ENCODE measurements around the gene MAOA. TPM values are rescaled to one million over a fixed set of nuclear protein-coding genes. Genes with fewer than 3 reads are reported as not detected.

Gene MAOA
- total and polyA plus RNA-seq, 9 of the 15 experiments (the other 6 are each of a cell fraction or from before 2014, with no cell fraction given) = 0.68 to 2.7 (median 1.9) TPM

DNA sequence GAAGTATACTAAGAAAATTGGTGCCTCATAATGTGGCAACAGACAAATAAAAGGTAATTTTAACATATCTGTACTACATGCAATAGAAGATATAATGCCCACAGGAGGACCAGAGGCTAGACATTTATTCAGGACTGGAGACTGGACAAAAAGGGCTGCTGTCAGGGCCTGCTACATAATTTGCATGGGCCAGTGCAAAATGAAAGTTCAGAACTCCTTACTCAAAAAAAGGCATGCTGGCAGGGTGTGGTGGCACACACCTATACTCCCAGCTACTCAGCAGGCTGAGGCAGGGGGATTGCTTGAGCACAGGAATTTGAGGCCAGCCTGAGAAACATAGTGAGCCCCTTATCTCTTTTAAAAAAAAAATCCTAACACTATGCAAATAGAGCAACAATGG is 12.4 kb upstream of the MAOA start:
- POLR2A ChIA-PET = interaction anchor here (0.6 kb wide), 1 partner anchor 84 kb away, joined by 3 read pairs; no protein-coding TSS in a partner anchor
- DNase-seq (ENCODE audit: extremely low read depth in 1 of 4, low spot score in 3 of 4) (no peak), FAIRE-seq (no peak), ATAC-seq (no peak)
- in situ Hi-C loops (cut with MboI) (no loop called here), intact Hi-C loops (cut with micrococcal nuclease) (no loop called here)
- H2AFZ ChIP-seq (ENCODE audit: low read depth, low read length) = no peak overlapping the region
- no peaks in the 10 kb centered on the region for H4K20me1 ChIP-seq (replicated peaks; ENCODE audit: control insufficient read depth, insufficient read depth, low read length)
- CTCF ChIA-PET (ENCODE audit: low intra/inter-chr PET ratio) = no interaction called here
- H3K36me3 ChIP-seq (ENCODE audit: control insufficient read depth, insufficient read depth, low read length) = no peaks in the 10 kb centered on the region
- peaks cover 0 to 3% of the 10 kb centered on the region in 2 experiments; a peak in 2 of 5 replicates for H3K27me3 ChIP-seq (ENCODE audit: control insufficient read depth in 2 of 2, insufficient read depth in 2 of 2, low read length in 2 of 2)
- no peak overlapping the region for H3K4me3 ChIP-seq
- H3K9ac ChIP-seq (ENCODE audit: insufficient read depth in 1 of 2, low read depth in 2 of 2, low read length in 2 of 2) = no peak overlapping the region
- peaks cover 0 to 3% of the 10 kb centered on the region in 2 experiments; a peak in 1 of 5 replicates for H3K4me1 ChIP-seq (replicated peaks in 1 of 2; ENCODE audit: control insufficient read depth in 2 of 2, insufficient read depth in 2 of 2, low read length in 2 of 2)
- BruUV-seq (replicated peaks) = no TSS peak
- no peaks in the 10 kb centered on the region for H3K79me2 ChIP-seq (ENCODE audit: control insufficient read depth, insufficient read depth, low read length)
- H3K4me2 ChIP-seq (ENCODE audit: insufficient read depth, low read length) = no peak overlapping the region
- H3K9me1 ChIP-seq (ENCODE audit: control insufficient read depth, insufficient read depth, low read length) = no peaks in the 10 kb centered on the region
- H3K27ac ChIP-seq (ENCODE audit: extremely low read depth, low read depth, low read length) = no peak overlapping the region
- H3K9me3 ChIP-seq (replicated peaks; ENCODE audit: control insufficient read depth, insufficient read depth, low read depth, low read length) = no peaks in the 10 kb centered on the region
- TF ChIP-seq ZNF24 (IDR thresholded peaks at IDR 0.05) = no peak
- TF ChIP-seq ZNF146 (CRISPR knock-in tag; IDR thresholded peaks at IDR 0.05; ENCODE audit: unreplicated experiment) = no peak
- no peak for TF ChIP-seq KDM4B (IDR thresholded peaks at IDR 0.05; ENCODE audit: borderline replicate concordance in 2 of 2, low read depth in 1 of 2)
- no peak for TF ChIP-seq HDAC2 (IDR thresholded peaks at IDR 0.05)
- TF ChIP-seq, protein P1, sequence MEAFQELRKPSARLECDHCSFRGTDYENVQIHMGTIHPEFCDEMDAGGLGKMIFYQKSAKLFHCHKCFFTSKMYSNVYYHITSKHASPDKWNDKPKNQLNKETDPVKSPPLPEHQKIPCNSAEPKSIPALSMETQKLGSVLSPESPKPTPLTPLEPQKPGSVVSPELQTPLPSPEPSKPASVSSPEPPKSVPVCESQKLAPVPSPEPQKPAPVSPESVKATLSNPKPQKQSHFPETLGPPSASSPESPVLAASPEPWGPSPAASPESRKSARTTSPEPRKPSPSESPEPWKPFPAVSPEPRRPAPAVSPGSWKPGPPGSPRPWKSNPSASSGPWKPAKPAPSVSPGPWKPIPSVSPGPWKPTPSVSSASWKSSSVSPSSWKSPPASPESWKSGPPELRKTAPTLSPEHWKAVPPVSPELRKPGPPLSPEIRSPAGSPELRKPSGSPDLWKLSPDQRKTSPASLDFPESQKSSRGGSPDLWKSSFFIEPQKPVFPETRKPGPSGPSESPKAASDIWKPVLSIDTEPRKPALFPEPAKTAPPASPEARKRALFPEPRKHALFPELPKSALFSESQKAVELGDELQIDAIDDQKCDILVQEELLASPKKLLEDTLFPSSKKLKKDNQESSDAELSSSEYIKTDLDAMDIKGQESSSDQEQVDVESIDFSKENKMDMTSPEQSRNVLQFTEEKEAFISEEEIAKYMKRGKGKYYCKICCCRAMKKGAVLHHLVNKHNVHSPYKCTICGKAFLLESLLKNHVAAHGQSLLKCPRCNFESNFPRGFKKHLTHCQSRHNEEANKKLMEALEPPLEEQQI (IDR thresholded peaks at IDR 0.05) = no peak
- no peak for TF ChIP-seq E2F3 (CRISPR knock-in tag; IDR thresholded peaks at IDR 0.05)
- TF ChIP-seq ZFPM2 (CRISPR knock-in tag; IDR thresholded peaks at IDR 0.05) = no peak
- no peak for TF ChIP-seq HSF4 (CRISPR knock-in tag; IDR thresholded peaks at IDR 0.05; ENCODE audit: borderline replicate concordance)
- TF ChIP-seq OTX1 (CRISPR knock-in tag; IDR thresholded peaks at IDR 0.05) = no peak
- TF ChIP-seq SNRNP70 (optimal IDR thresholded peaks at IDR 0.05; ENCODE audit: low read depth, low read length) = no peak
- no peak for TF ChIP-seq SRSF1 (IDR thresholded peaks at IDR 0.05; ENCODE audit: low read depth, low read length)
- TF ChIP-seq ZC3H8 (IDR thresholded peaks at IDR 0.05) = no peak
- TF ChIP-seq KDM1A (IDR thresholded peaks at IDR 0.05) = no peak
- TF ChIP-seq HNRNPH1 (optimal IDR thresholded peaks at IDR 0.05; ENCODE audit: low read depth, low read length) = no peak
- TF ChIP-seq, protein P2, sequence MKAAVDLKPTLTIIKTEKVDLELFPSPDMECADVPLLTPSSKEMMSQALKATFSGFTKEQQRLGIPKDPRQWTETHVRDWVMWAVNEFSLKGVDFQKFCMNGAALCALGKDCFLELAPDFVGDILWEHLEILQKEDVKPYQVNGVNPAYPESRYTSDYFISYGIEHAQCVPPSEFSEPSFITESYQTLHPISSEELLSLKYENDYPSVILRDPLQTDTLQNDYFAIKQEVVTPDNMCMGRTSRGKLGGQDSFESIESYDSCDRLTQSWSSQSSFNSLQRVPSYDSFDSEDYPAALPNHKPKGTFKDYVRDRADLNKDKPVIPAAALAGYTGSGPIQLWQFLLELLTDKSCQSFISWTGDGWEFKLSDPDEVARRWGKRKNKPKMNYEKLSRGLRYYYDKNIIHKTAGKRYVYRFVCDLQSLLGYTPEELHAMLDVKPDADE (conservative IDR thresholded peaks at IDR 0.05; ENCODE audit: control insufficient read depth, low read depth, low read length) = no peak
